Ramos (cell line): Measurements from ENCODE around the gene LRRC51.
"Not testable (repeated sequence)": the region's sequence is repeated elsewhere in the genome, so short reads cannot be mapped to it uniquely, and the experiment has no call there.

Source experiments
- in situ Hi-C: fragments of 300-500 bp; cut with MboI; formaldehyde crosslinking; loops from one replicate; pipeline ENCODE4 v1.14.3; 2022; ENCODE audit warnings: low sequenced_read_pairs; ENCODE audit not compliant: unreplicated experiment

The LRRC51 gene

DNA sequence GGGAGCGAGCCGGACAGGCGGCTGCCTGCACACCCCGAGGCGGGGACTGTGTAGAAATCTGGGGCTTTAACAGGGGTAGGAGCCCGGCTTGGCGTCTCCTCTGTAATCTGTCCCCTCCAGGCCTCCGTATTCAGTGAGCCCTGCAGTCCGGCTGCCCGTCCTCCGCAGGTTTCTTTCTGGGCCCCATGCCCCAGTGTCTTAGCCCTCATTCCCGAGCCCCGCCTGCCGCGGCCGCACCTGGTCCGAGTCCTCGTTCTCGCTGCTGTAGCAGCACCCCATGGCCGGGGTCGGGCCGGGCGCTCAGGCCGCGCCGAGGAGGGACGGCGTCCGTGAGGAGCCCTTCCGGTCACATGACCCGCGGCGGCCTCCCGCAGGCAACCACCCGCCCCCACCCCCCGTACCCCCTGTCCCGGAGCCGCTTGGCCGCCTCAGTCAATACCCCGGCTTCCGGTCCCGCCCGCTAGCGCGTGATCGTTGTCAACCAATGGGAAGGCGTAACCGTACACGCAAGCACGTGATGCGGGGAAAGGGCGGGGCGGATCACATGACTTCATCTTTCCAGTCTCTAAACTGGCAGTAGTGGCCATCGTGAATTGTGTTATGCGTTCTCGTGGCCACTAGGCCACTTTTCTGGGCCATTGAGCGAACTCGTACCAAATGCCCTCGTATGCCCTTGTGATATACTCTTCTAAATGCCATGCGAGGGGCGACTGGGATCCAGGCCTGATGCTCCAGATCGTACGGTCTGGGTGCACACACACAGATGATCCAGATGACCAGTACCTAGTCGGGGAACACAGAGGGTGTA is 22.5 kb downstream of the LRRC51 start, which contains the start of gene LAMTOR1:
LAMTOR1 (minus strand) TSS at position 352 of the 808 bp plus-strand sequence; CDS start at position 279, 73 bp downstream.
- in situ Hi-C loops: no loop called here

DNA sequence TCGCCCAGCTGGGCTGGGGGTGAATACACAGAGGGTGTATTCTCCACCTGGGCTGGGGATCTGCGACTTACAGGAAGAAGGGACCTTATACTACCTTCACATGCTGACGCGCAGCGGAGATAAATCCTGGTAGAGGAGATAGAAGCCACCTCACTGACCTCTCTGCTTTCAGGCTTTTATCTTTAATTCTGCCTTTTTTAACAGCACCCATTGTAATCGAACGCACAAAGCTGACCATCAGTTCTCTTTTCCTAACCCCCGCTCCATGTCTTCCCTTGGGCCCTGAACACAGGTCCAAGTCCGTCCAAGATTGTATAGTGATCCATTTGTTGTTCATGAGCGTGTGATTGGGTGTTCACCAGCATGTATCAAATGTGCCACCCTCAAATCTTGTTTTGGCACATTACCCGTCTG is 23.1 kb downstream of the LRRC51 start:
- in situ Hi-C loops: no loop called here

DNA sequence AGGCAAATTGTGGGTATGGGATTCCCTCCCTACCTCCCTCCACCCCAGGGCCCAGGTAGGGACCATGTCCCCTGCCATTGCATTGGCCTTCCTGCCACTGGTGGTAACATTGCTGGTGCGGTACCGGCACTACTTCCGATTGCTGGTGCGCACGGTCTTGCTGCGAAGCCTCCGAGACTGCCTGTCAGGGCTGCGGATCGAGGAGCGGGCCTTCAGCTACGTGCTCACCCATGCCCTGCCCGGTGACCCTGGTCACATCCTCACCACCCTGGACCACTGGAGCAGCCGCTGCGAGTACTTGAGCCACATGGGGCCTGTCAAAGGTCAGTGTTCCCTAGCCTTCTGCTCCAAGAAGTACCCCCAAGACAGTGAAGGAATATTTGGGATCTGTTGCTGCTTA is 25.2 kb downstream of the LRRC51 start, which contains the start of gene TOMT:
TOMT (plus strand) TSS at position 37 of the 400 bp plus-strand sequence; CDS start at position 65, 28 bp downstream.
- in situ Hi-C loops: no loop called here

DNA sequence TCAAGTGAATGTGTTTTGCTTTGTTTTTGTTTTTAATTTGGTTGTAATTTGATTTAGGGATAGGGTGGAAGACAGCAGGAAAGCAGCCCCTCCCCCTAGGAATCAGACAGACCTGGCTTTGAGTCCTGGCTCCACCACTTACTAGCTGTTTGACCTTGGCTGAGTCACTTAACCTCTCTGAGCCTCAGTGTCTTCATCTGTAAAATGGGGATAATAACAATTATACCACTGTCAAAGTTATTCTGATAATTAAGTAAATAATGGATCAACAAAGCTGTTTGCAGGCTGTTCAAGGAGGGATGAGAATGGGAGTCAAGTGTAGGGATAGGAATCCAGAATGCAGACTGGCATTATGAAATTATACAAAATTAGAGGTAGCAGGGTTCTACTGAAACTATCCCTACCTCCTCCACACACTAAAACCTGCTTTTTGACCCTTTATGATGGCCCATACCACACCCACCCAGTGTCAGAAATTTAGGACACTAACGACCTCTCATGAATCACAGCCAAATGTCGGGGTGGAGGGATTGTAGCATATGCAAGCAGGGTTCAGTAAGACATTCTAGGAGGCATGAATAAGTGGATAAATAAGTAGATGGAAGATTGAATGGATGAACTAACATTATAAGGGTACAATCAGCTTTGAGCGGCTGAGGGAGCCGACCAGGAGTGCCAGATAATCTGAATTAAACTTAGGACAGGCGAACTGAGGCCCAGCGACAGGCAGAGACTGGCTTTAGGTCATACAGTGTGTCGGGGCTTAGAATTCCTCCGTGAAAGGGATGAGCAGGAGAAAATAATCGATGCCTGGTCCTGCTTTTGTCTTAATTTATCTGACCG is 30.9 kb downstream of the LRRC51 start:
- in situ Hi-C loops: no loop called here

GRCh38 chr11:72112143-72112977 is 31.7 kb downstream of the LRRC51 start, which contains the start of gene ANAPC15:
TSS of gene ANAPC15 (minus strand) at chr11:72112695. CDS start at chr11:72111276, 1,419 bp downstream.
- in situ Hi-C loops: no loop called here

DNA sequence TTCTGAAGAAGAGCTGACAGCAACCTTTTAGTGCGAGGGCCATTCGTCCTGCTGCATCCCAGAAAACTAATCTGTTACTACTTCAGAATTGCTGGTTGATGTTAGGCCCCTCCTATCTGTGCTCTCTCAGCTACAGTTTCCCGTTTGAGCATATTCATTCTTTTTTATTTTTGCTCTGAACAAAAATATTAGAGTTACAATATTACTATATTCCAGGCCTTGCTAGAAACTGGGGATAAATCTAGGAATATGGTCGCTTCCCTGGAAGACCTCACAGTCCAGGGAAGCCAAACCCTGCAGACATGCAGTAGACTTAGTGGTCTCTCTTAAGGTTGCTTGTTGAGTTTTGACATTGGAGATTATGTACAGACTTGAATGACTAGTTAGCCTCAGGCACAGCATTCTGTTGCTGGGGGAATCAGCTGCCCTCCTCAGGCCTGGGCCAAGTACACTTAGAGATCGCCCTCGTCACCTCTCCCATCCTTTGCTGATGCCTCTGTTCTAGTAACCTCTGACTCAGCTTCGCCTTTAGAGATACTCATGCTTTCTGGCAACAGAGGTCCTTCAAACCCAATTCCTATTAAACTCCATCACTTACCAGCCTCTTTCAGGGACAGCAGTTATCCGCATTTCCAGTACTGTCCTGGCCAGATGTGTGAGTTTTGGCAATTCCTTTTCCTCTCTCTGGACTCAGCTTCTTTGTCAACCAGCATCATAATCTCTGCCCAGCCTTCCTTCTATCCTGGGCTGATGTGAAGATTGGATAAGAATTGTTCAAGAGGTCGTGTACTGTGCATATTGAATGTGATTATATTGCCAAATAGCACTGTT is 32.5 kb downstream of the LRRC51 start:
- in situ Hi-C loops: no loop called here

GRCh38 chr11:72114570-72114969 is 33.9 kb downstream of the LRRC51 start:
- in situ Hi-C loops: no loop called here

- in situ Hi-C loops: no loop called here
Measured at GRCh38 chr11:72116019-72116755, 35.5 kb downstream of the LRRC51 start.

DNA sequence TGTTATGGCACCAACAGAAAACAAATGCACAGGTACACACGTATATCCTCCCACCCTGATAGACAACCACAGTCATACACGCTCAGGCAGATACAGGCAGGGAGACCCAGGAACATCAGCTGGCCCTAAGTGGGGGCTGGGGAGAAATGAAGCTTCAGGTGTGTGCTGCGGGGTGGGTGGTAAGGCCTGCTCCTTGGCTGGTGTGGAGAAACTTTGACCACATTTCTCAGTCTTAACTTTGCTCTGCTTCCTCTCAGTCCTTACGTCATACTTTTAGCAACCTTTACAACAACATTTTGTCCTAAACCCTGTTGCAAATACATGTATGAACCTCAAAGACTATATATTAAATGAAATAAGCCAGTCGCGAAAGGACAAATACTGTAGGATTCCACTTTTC is 38.5 kb downstream of the LRRC51 start:
- in situ Hi-C loops: no loop called here

DNA sequence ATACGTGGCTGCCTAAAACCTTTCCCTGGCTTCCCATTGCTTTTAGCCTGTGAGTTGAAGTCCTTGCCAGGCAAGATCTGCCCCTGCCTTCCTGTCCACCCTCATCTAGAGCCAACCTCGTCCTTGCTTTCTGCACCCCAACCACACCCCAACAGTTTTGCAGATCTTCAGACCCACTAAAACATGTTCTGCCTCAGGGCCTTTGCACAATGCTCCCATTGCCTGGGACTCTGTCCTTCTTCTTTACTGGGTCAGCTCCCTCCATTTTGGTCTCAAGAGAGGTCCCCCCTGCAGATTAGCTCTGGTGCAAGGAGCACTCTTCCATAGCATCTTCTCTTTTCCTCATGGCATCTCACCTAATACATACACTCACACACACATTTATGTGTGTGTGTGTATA is 40.3 kb downstream of the LRRC51 start:
- in situ Hi-C loops: no loop called here

DNA sequence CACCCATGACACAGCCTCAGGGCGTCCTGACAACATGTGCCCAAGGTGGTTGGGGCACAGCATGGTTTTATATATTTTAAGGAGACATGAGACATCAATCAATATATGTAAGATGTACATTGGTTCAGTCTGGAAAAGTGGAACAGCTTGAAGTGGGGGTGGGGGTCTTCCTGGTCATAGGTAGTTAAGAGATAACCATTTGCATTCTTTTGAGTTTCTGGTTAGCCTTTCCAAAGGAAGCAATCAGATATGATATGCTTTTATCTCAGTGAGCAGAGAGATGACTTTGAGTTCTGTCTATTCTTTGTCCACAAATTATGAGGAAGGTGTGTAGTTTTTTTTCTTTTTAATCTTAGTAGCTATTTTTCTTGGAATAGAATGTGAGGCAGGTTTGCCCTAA is 42.0 kb downstream of the LRRC51 start:
- in situ Hi-C loops: no loop called here

GRCh38 chr11:72123117-72123653 is 42.5 kb downstream of the LRRC51 start:
- in situ Hi-C loops: no loop called here

- in situ Hi-C loops: no loop called here
Measured at GRCh38 chr11:72124046-72124445, 43.4 kb downstream of the LRRC51 start.

DNA sequence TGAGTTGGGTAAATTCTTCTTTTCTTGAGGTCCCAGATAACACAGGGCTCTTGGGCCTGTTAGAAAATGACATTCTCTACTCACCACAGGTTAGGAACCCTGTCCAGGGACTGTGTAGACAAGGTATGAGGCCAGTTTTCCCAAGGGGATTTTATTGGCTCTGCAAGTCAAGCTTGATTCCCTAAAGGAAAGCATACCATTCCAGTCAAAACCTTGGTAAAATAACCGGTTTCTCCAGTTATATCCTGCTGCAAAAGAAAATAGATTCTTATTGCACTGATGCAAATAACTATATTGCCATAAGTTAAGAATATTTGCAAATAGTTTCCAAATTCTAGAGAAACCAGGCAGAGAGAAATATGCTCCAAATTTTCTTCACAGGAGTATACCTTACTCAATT is 45.3 kb downstream of the LRRC51 start:
- in situ Hi-C loops: no loop called here

DNA sequence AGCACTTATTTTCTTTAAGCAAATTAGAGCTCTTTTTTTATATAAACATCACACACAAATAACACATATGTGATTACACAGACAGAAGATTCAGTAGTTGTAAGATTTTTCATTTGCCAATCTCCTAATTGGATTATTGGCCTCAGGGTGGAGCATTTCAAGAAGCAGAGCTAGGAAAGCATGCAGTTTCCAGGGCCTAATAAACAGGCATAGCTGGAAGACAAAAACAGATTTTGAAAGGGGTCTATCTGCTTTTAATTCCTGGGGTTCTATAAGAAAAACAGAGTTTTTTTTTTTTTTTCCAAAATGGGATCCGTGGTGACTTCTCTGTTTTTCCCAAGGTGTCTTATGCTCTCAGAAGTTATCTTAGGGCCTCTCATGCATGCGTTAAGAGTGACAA is 47.3 kb downstream of the LRRC51 start:
- in situ Hi-C loops: no loop called here

- in situ Hi-C loops: no loop called here
Measured at GRCh38 chr11:72129381-72129780, 48.7 kb downstream of the LRRC51 start.

DNA sequence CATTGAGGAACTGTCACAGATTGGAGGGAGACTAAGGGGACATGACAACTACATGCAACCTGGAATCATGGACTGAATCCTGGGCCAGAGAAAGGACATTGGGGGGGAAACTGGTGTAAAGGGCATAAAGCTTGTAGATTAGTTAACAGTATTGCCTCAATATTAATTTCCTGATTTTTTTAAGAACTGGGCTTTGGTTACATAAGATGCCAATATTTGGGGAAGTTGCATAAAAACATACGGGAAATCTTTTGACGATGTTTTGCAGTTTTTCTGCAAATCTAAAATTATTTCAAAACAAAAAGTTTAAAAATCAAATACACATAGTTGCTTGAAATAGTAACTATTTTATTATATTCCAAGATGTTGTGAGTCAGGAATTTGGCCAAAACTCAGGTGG is 52.0 kb downstream of the LRRC51 start:
- in situ Hi-C loops: no loop called here

DNA sequence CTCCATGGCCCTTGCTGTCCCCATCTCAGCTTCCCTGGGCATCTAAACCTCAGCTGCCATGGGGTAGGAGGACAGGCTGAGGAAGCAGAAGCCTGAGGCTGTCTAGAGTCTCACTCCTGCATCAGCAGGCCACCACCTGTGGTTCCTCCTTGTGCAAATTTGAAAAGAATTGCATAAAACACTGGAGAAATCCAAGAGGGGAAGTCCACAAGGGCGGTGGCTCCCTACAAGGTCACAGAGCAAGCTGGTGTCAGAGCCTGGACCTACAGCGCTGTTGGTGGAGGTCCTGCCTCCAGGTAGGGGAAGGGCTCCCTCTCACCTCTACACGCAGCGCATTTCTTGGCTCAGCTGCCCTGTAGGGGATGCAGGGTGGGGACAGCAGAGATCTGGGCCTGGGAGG is 54.8 kb downstream of the LRRC51 start, which contains the start of gene FOLR3:
FOLR3 (plus strand) TSS at position 253 of the 400 bp plus-strand sequence. CDS start 228 bp downstream, outside the sequence.
- in situ Hi-C loops: not testable (repeated sequence)
